Measurements from ENCODE around the gene GRIK3. TPM values are rescaled to one million over a fixed set of nuclear protein-coding genes. Genes with fewer than 3 reads are reported as not detected.

The GRIK3 gene
- polyA plus RNA-seq, 1 donor (not counting 4 experiments of a cell fraction or from before 2014, with no cell fraction given): not detected

GRCh38 chr1:36855699-36856494 is 178.4 kb downstream of the GRIK3 start:
- no peaks in the 10 kb centered on the region for H4K20me1 ChIP-seq (ENCODE audit: control insufficient read depth, extremely low read depth, insufficient read depth, low read length)
- no peak overlapping the region for H3K4me3 ChIP-seq (ENCODE audit: control insufficient read depth in 2 of 3, extremely low read depth in 1 of 3, insufficient read depth in 2 of 3, low read depth in 1 of 3, low read length in 3 of 3)
- H3K36me3 ChIP-seq (ENCODE audit: control insufficient read depth in 2 of 2, extremely low read depth in 1 of 2, insufficient read depth in 2 of 2, low read length in 2 of 2): no peaks in the 10 kb centered on the region
- no peaks in the 10 kb centered on the region for H3K27me3 ChIP-seq (ENCODE audit: control insufficient read depth, extremely low read depth, insufficient read depth, low read length)
- no peaks in the 10 kb centered on the region for H3K4me1 ChIP-seq (ENCODE audit: control insufficient read depth, extremely low read depth, insufficient read depth, low read length)
- H3K79me2 ChIP-seq (ENCODE audit: control insufficient read depth, insufficient read depth, low read length): no peaks in the 10 kb centered on the region
- H3K9ac ChIP-seq (ENCODE audit: control insufficient read depth, extremely low read depth, insufficient read depth, low read length): no peak overlapping the region
- H3K9me1 ChIP-seq (ENCODE audit: control insufficient read depth, extremely low read depth, insufficient read depth, low read length): no peaks in the 10 kb centered on the region
- no peak for TF ChIP-seq EZH2 (IDR thresholded peaks at IDR 0.05; ENCODE audit: low read length)
- TF ChIP-seq, protein P1, sequence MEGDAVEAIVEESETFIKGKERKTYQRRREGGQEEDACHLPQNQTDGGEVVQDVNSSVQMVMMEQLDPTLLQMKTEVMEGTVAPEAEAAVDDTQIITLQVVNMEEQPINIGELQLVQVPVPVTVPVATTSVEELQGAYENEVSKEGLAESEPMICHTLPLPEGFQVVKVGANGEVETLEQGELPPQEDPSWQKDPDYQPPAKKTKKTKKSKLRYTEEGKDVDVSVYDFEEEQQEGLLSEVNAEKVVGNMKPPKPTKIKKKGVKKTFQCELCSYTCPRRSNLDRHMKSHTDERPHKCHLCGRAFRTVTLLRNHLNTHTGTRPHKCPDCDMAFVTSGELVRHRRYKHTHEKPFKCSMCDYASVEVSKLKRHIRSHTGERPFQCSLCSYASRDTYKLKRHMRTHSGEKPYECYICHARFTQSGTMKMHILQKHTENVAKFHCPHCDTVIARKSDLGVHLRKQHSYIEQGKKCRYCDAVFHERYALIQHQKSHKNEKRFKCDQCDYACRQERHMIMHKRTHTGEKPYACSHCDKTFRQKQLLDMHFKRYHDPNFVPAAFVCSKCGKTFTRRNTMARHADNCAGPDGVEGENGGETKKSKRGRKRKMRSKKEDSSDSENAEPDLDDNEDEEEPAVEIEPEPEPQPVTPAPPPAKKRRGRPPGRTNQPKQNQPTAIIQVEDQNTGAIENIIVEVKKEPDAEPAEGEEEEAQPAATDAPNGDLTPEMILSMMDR (optimal IDR thresholded peaks at IDR 0.05 in 1 of 3, IDR thresholded peaks at IDR 0.05 in 1 of 3, conservative IDR thresholded peaks at IDR 0.05 in 1 of 3; ENCODE audit: extremely low read depth in 1 of 3, insufficient read depth in 2 of 3, low read length in 3 of 3): no peak
- no peaks in the 10 kb centered on the region for H3K9me3 ChIP-seq (ENCODE audit: control insufficient read depth, low read depth, low read length)
- H2AFZ ChIP-seq (ENCODE audit: control insufficient read depth, low read length): no peak overlapping the region
- dilution Hi-C loops (cut with MboI; ENCODE audit: extremely low pct_ligation_motif_present, low sequenced_read_pairs): no loop called here
- FAIRE-seq (no peak), DNase-seq (ENCODE audit: low read depth, low spot score) (no peak)
- no peak overlapping the region for H3K27ac ChIP-seq (ENCODE audit: control insufficient read depth, insufficient read depth, low read length)
- no peak overlapping the region for H3K4me2 ChIP-seq (ENCODE audit: control insufficient read depth, extremely low read depth, insufficient read depth, low read depth, low read length)

GRCh38 chr1:36853638-36854037 is 180.7 kb downstream of the GRIK3 start:
- Histone ChIP-seq H3K9me3 (ENCODE audit: control insufficient read depth, low read depth, low read length) (no peaks in the 10 kb centered on the region), H3K4me3 (ENCODE audit: control insufficient read depth in 2 of 3, extremely low read depth in 1 of 3, insufficient read depth in 2 of 3, low read depth in 1 of 3, low read length in 3 of 3) (no peak overlapping the region), H4K20me1 (ENCODE audit: control insufficient read depth, extremely low read depth, insufficient read depth, low read length) (no peaks in the 10 kb centered on the region), H3K27ac (ENCODE audit: control insufficient read depth, insufficient read depth, low read length) (no peak overlapping the region), H3K4me2 (ENCODE audit: control insufficient read depth, extremely low read depth, insufficient read depth, low read depth, low read length) (no peak overlapping the region), H2AFZ (ENCODE audit: control insufficient read depth, low read length) (no peak overlapping the region), H3K36me3 (ENCODE audit: control insufficient read depth in 2 of 2, extremely low read depth in 1 of 2, insufficient read depth in 2 of 2, low read length in 2 of 2) (no peaks in the 10 kb centered on the region), H3K79me2 (ENCODE audit: control insufficient read depth, insufficient read depth, low read length) (no peaks in the 10 kb centered on the region), H3K9me1 (ENCODE audit: control insufficient read depth, extremely low read depth, insufficient read depth, low read length) (no peaks in the 10 kb centered on the region), H3K9ac (ENCODE audit: control insufficient read depth, extremely low read depth, insufficient read depth, low read length) (no peak overlapping the region), H3K27me3 (ENCODE audit: control insufficient read depth, extremely low read depth, insufficient read depth, low read length) (no peaks in the 10 kb centered on the region), H3K4me1 (ENCODE audit: control insufficient read depth, extremely low read depth, insufficient read depth, low read length) (no peaks in the 10 kb centered on the region)
- TF ChIP-seq, protein P1 (optimal IDR thresholded peaks at IDR 0.05 in 1 of 3, IDR thresholded peaks at IDR 0.05 in 1 of 3, conservative IDR thresholded peaks at IDR 0.05 in 1 of 3; ENCODE audit: extremely low read depth in 1 of 3, insufficient read depth in 2 of 3, low read length in 3 of 3): no peak
- no peak for TF ChIP-seq EZH2 (IDR thresholded peaks at IDR 0.05; ENCODE audit: low read length)
- dilution Hi-C loops (cut with MboI; ENCODE audit: extremely low pct_ligation_motif_present, low sequenced_read_pairs): no loop called here
- DNase-seq (ENCODE audit: low read depth, low spot score) (no peak), FAIRE-seq (no peak)
